ENCODE data around the gene FBXL12. TPM values are rescaled to one million over a fixed set of nuclear protein-coding genes. Genes with fewer than 3 reads are reported as not detected.
"Not testable (repeated sequence)": the region's sequence is repeated elsewhere in the genome, so short reads cannot be mapped to it uniquely, and the experiment has no call there.

The FBXL12 gene
- total RNA-seq, 2 donors from 2014 or later, result 17.6 to 50.6 TPM

DNA sequence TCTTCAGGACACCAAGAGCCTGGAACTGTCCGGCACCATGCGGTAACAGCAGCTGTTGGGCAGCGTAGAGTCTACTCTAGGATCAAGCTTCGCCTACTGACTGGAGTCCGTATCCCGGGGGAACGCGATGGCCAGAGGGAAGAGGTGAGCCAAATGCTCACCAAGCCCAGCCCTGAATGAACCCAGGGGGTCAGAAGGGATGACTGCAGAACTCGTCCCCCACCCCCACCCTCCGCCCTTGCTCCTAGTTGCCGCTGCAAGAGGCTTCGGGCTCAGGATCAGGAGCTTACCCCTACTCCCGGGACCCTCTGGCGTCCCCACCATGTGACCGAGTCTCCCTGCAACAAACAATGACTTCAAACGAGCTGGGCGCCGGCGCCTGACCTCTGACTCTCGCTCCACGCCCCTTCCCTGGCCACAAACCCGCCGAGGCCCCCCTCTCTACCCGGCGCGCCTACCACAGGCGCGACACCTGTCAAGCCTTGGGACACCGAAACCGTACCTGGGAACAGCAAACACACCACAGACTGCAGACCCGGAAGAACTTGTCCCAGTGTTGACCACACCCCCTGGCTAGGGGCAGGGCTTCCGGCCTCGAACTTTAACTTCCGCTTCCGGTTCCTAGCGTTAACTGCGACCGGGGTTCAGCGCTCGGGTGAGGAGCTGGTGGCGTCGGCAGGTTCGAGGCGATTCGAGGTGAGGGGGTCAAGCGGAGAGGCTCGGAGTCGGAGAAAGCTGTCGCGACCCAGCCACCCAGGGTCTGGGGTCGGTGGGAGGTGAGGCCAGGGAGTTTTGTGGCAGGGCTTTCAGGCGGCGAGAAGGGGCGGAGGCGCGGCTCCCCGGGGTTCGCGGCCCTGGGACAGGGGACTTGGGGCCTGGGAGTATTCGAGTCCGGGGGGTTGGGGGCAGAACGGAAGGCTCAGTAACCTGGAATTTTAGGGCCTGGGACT is 8.7 kb upstream of the FBXL12 start, which contains the start of gene UBL5:
Gene UBL5, plus strand, starts transcription at position 630 of the 950 bp plus-strand sequence. CDS start 420 bp downstream, outside the sequence.
- Histone ChIP-seq H3K9me3 (no peaks in the 10 kb centered on the region), H3K4me3 (peak within 1 kb of the TSS; percentile 93 to 94), H3K36me3 (peaks cover 0 to 10% of the 10 kb centered on the region in 2 donors), H3K27ac (peak within 1 kb of the TSS; percentile 81 to 88), H3K4me1 (replicated peaks) (peaks cover 7% of the 10 kb centered on the region), H3K27me3 (replicated peaks; ENCODE audit: insufficient read depth) (no peaks in the 10 kb centered on the region)
- under 1% methylated on average over 62 of the region's 62 CpGs for WGBS
- peak; percentile 85 for DNase-seq (ENCODE audit: low spot score)
- intact Hi-C loops (cut with DNase I), result no loop called here
- TF ChIP-seq, protein P1, sequence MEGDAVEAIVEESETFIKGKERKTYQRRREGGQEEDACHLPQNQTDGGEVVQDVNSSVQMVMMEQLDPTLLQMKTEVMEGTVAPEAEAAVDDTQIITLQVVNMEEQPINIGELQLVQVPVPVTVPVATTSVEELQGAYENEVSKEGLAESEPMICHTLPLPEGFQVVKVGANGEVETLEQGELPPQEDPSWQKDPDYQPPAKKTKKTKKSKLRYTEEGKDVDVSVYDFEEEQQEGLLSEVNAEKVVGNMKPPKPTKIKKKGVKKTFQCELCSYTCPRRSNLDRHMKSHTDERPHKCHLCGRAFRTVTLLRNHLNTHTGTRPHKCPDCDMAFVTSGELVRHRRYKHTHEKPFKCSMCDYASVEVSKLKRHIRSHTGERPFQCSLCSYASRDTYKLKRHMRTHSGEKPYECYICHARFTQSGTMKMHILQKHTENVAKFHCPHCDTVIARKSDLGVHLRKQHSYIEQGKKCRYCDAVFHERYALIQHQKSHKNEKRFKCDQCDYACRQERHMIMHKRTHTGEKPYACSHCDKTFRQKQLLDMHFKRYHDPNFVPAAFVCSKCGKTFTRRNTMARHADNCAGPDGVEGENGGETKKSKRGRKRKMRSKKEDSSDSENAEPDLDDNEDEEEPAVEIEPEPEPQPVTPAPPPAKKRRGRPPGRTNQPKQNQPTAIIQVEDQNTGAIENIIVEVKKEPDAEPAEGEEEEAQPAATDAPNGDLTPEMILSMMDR (IDR thresholded peaks at IDR 0.05), result no peak
- TF ChIP-seq POLR2A (IDR thresholded peaks at IDR 0.05) (peak; percentile 77), POLR2AphosphoS5 (IDR thresholded peaks at IDR 0.05) (peak; percentile 98)

DNA sequence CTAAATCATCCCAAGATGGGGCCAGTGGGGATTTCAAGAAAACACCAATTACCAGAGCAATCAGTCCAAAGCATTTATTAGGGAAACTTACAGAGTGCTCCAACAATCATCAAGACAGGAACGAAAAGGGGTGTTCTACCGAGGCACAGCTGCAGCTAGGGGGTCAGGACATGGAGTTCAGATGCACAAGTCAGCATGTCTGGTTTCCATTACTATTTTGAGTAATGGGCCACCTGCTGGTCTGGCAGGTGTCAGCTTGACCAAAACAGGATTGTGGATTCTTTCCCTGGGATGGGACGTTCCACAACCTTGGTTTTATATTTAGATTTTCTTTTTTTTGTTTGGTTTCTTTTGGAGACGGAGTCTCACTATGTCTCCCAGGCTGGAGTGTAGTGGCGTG is 4.9 kb upstream of the FBXL12 start:
- DNase-seq (ENCODE audit: low spot score), result no peak
- H3K27ac ChIP-seq, result no peak overlapping the region
- TF ChIP-seq, protein P1 (IDR thresholded peaks at IDR 0.05), result no peak
- TF ChIP-seq POLR2A (IDR thresholded peaks at IDR 0.05), result no peak
- TF ChIP-seq POLR2AphosphoS5 (IDR thresholded peaks at IDR 0.05), result no peak
- peaks cover 6% of the 10 kb centered on the region for H3K4me1 ChIP-seq (replicated peaks)
- WGBS, result 81% methylated on average over 5 of the region's 5 CpGs
- no peaks in the 10 kb centered on the region for H3K36me3 ChIP-seq
- intact Hi-C loops (cut with DNase I), result no loop called here
- H3K4me3 ChIP-seq, result no peak overlapping the region
- no peaks in the 10 kb centered on the region for H3K27me3 ChIP-seq (replicated peaks; ENCODE audit: insufficient read depth)
- H3K9me3 ChIP-seq, result no peaks in the 10 kb centered on the region

DNA sequence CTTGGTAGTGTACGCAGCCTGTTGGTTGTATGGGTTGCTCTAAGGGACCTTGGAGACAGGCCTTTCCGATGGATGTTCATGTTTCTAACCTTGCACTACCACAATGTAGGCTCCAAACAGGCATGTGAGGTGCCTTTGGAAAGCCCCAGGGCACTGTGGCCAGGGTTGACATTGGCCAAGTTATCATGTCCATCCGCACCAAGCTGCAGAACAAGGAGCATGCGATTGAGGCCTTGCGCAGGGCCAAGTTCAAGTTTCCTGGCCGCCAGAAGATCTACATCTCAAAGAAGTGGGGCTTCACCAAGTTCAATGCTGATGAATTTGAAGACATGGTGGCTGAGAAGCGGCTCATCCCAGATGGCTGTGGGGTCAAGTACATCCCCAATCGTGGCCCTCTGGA is 1.2 kb upstream of the FBXL12 start:
- H3K9me3 ChIP-seq; H3K27me3 ChIP-seq (replicated peaks; ENCODE audit: insufficient read depth); intact Hi-C loops (cut with DNase I); H3K36me3 ChIP-seq; H3K4me1 ChIP-seq (replicated peaks); DNase-seq (ENCODE audit: low spot score): not testable (repeated sequence)
- Histone ChIP-seq H3K4me3 (peak overlapping the region in 1 of 2 donors; percentile 13), H3K27ac (peak overlapping the region; percentile 92 to 98)
- 94% methylated on average over 8 of the region's 8 CpGs for WGBS

DNA sequence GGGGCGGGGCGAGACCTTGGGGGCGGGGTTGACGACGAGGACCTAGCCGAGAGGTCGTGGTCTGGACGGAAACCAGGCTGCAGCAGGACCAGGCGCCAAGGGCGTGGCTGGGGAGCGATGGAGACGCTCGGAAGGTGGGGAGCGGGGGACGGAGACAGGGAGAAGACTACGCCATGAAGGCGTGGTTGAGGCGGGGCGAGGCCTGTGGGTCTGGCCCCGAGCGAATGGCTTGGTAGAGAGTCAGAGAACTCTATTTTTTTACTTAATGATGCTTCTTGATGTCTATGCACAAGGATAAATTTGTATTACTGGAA is 674 bp upstream of the FBXL12 start:
- H3K27me3 ChIP-seq (replicated peaks; ENCODE audit: insufficient read depth), result no peaks in the 10 kb centered on the region
- peak overlapping the region; percentile 13 to 58 for H3K4me3 ChIP-seq
- TF ChIP-seq POLR2AphosphoS5 (IDR thresholded peaks at IDR 0.05) (no peak), POLR2A (IDR thresholded peaks at IDR 0.05) (peak; percentile 29)
- TF ChIP-seq, protein P1 (IDR thresholded peaks at IDR 0.05), result no peak
- intact Hi-C loops (cut with DNase I), result loop anchor here (2.0 kb wide), 1 partner anchor 29 kb away; no protein-coding TSS in a partner anchor
- no peak for DNase-seq (ENCODE audit: low spot score)
- no peaks in the 10 kb centered on the region for H3K36me3 ChIP-seq
- no peaks in the 10 kb centered on the region for H3K9me3 ChIP-seq
- WGBS, result 0% methylated on average over 21 of the region's 21 CpGs
- H3K27ac ChIP-seq, result peak overlapping the region; percentile 92 to 98
- peaks cover 7% of the 10 kb centered on the region for H3K4me1 ChIP-seq (replicated peaks)

DNA sequence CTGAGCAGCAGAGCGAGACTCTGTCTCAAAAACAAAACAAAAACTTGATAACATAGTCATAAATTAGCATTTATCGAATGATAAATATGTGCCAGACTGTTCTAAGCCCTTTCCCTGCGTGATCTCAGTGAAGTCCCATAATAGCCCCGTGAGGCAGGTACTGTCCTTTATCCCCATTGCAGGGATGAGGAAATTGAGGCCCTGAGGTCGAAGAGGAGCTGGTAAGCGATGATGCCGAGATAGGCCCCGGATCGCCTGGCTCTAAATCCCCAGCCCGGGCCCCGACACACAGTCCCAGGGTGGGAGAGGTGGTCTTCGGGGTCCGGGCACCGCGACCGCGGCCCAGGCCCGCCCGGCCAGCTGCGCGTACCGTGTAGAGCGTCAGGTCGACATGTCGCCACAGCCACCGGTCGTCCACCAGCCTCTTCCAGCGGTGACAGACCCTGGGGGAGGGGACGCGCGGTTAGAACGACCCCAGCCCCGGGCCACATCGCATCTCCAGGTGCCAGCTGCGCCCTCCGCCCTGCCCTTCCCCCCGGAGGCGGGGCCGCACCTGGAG is 625 bp downstream of the FBXL12 start:
- no peak for DNase-seq (ENCODE audit: low spot score)
- peaks cover 7% of the 10 kb centered on the region for H3K4me1 ChIP-seq (replicated peaks)
- H3K9me3 ChIP-seq, result no peaks in the 10 kb centered on the region
- no peaks in the 10 kb centered on the region for H3K36me3 ChIP-seq
- intact Hi-C loops (cut with DNase I), result loop anchor here (2.0 kb wide), 1 partner anchor 27 kb away; no protein-coding TSS in a partner anchor
- peak overlapping the region; percentile 92 to 98 for H3K27ac ChIP-seq
- peak overlapping the region; percentile 58 to 97 for H3K4me3 ChIP-seq
- 4% methylated on average over 39 of the region's 39 CpGs for WGBS
- TF ChIP-seq, protein P1 (IDR thresholded peaks at IDR 0.05), result no peak
- no peak for TF ChIP-seq POLR2AphosphoS5 (IDR thresholded peaks at IDR 0.05)
- TF ChIP-seq POLR2A (IDR thresholded peaks at IDR 0.05), result no peak
- H3K27me3 ChIP-seq (replicated peaks; ENCODE audit: insufficient read depth), result no peaks in the 10 kb centered on the region

Measured in prostate gland (tissue), 2 donors.